Liver (tissue), 9 donors: Measurements from ENCODE around the gene CAV1. TPM values are rescaled to one million over a fixed set of nuclear protein-coding genes. Genes with fewer than 3 reads are reported as not detected.
"Not testable (repeated sequence)": the region's sequence is repeated elsewhere in the genome, so short reads cannot be mapped to it uniquely, and the experiment has no call there.

Source experiments
- DNase-seq: peaks from one replicate; pipeline ENCODE4 v3.0.0-alpha.2; 2017; ENCODE audit warnings: low spot score
- H3K27ac ChIP-seq, 2 donors: one replicate each; pipeline ENCODE4 v1.7.0; 2013; ENCODE audit warnings: inconsistent platforms in 2 of 2, low read length in 2 of 2, control low read depth in 1 of 2, low read depth in 1 of 2, mild to moderate bottlenecking in 1 of 2
- H3K27me3 ChIP-seq, 4 donors: one replicate each; pipeline versions ENCODE4 v1.6.1 to v1.7.0; 2013; ENCODE audit warnings: low read length in 3 of 4, inconsistent platforms in 1 of 4, mild to moderate bottlenecking in 1 of 4, moderate library complexity in 1 of 4; ENCODE audit not compliant: control insufficient read depth in 4 of 4, insufficient read depth in 4 of 4
- H3K36me3 ChIP-seq, 4 donors: one replicate each; pipeline versions ENCODE4 v1.6.1 to v1.7.0; 2013; ENCODE audit warnings: low read length in 3 of 4, mild to moderate bottlenecking in 3 of 4, low read depth in 1 of 4, moderate library complexity in 1 of 4; ENCODE audit not compliant: control insufficient read depth in 4 of 4, insufficient read depth in 3 of 4
- H3K4me1 ChIP-seq, 4 donors: one replicate each; pipeline versions ENCODE4 v1.6.1 to v1.7.0; 2013; ENCODE audit warnings: low read length in 3 of 4, mild to moderate bottlenecking in 3 of 4, moderate library complexity in 1 of 4; ENCODE audit not compliant: control insufficient read depth in 4 of 4, insufficient read depth in 4 of 4
- H3K4me3 ChIP-seq, 3 donors: one replicate each; pipeline versions ENCODE4 v1.6.1 to v1.7.0; 2013; ENCODE audit warnings: low read length in 3 of 3, control low read depth in 1 of 3, low read depth in 1 of 3, mild to moderate bottlenecking in 1 of 3
- H3K9ac ChIP-seq, 2 donors: one replicate each; pipeline ENCODE4 v1.7.0; 2013; ENCODE audit warnings: low read length in 2 of 2, mild to moderate bottlenecking in 2 of 2, moderate library complexity in 2 of 2, control low read depth in 1 of 2, low read depth in 1 of 2
- H3K9me3 ChIP-seq, 4 donors: one replicate each; pipeline versions ENCODE4 v1.6.1 to v1.7.0; 2013; ENCODE audit warnings: low read length in 3 of 4; ENCODE audit not compliant: control insufficient read depth in 4 of 4
- EGR1 ChIP-seq, 2 donors: IDR thresholded peaks; 2 replicates each; pipeline ENCODE4 v1.6.1; 2016 to 2018; ENCODE audit warnings: antibody characterized with exemption in 2 of 2, low read depth in 2 of 2
- FOXA1 ChIP-seq: IDR thresholded peaks from 2 replicates; pipeline ENCODE4 v1.6.1; 2016; ENCODE audit warnings: antibody characterized with exemption
- FOXA2 ChIP-seq: IDR thresholded peaks from 2 replicates; pipeline ENCODE4 v1.6.1; 2016; ENCODE audit warnings: antibody characterized with exemption
- GABPA ChIP-seq, 2 donors: IDR thresholded peaks in 1 of 2; conservative IDR thresholded peaks in 1 of 2; 2 replicates each; pipeline ENCODE4 v1.6.1; 2016; ENCODE audit warnings: antibody characterized with exemption in 2 of 2, mild to moderate bottlenecking in 1 of 2, moderate library complexity in 1 of 2
- HNF4A ChIP-seq, 2 donors: conservative IDR thresholded peaks; 2 replicates each; pipeline ENCODE4 v1.6.1; 2016; ENCODE audit warnings: antibody characterized with exemption in 2 of 2, mild to moderate bottlenecking in 2 of 2
- HNF4G ChIP-seq: IDR thresholded peaks from 2 replicates; pipeline ENCODE4 v1.6.1; 2016; ENCODE audit warnings: antibody characterized with exemption
- JUND ChIP-seq, 2 donors: IDR thresholded peaks; 2 replicates each; pipeline ENCODE4 v1.6.1; 2016; ENCODE audit warnings: antibody characterized with exemption in 2 of 2
- MAX ChIP-seq: IDR thresholded peaks from 2 replicates; pipeline ENCODE4 v1.6.1; 2016; ENCODE audit warnings: antibody characterized with exemption
- NR2F2 ChIP-seq: IDR thresholded peaks from 2 replicates; pipeline ENCODE4 v1.6.1; 2016; ENCODE audit warnings: antibody characterized with exemption
- RAD21 ChIP-seq, 2 donors: IDR thresholded peaks; 2 replicates each; pipeline ENCODE4 v1.6.1; 2016; ENCODE audit warnings: antibody characterized with exemption in 2 of 2, mild to moderate bottlenecking in 2 of 2
- SP1 ChIP-seq: IDR thresholded peaks from 2 replicates; pipeline ENCODE4 v1.6.1; 2018; ENCODE audit warnings: antibody characterized with exemption, mild to moderate bottlenecking
- TAF1 ChIP-seq: conservative IDR thresholded peaks from 2 replicates; pipeline ENCODE4 v1.6.1; 2016; ENCODE audit warnings: antibody characterized with exemption, mild to moderate bottlenecking
- YY1 ChIP-seq: IDR thresholded peaks from 2 replicates; pipeline ENCODE4 v1.6.1; 2016; ENCODE audit warnings: antibody characterized with exemption, mild to moderate bottlenecking
- WGBS: extraction: QIAGEN DNeasy Blood & Tissue Kit; methylation state at CpG from one replicate; pipeline ENCODE4 v1.1.7; 2013; 5-methylcytosine and 5-hydroxymethylcytosine counted together
- polyA plus RNA-seq, 2 donors: library from polyadenylated mRNA; stranded (reverse) in 1 of 2; unstranded in 1 of 2; fragments of 200-250 nt in 1 of 2; fragments of >200 nt in 1 of 2; fragmentation: Nextera tagmentation in 1 of 2; extraction: Ambion mirVana in 1 of 2; gene quantifications; one replicate each; pipeline versions ENCODE4 v1.2.1 to v1.2.3, GENCODE V29; 2013 to 2015
- total RNA-seq, 2 donors: library from RNA; depleted of rRNA; stranded (reverse); fragments of >200 nt; gene quantifications; one replicate each; pipeline ENCODE4 v1.2.3, GENCODE V29; 2014
- TF ChIP-seq, protein P1 (sequence below): IDR thresholded peaks from 2 replicates; pipeline ENCODE4 v1.6.1; 2016; ENCODE audit warnings: antibody characterized with exemption
- TF ChIP-seq, protein P2 (sequence below): IDR thresholded peaks from 2 replicates; pipeline ENCODE4 v1.6.1; 2016; ENCODE audit warnings: antibody characterized with exemption, mild to moderate bottlenecking
- donor health status: healthy.
- donor health status: healthy.
- donor health status: healthy.
- donor health status: healthy.
- donor health status: healthy.

The CAV1 gene
- total and polyA plus RNA-seq, 4 donors: 9.9 to 13.4 (median 11.6) TPM

DNA sequence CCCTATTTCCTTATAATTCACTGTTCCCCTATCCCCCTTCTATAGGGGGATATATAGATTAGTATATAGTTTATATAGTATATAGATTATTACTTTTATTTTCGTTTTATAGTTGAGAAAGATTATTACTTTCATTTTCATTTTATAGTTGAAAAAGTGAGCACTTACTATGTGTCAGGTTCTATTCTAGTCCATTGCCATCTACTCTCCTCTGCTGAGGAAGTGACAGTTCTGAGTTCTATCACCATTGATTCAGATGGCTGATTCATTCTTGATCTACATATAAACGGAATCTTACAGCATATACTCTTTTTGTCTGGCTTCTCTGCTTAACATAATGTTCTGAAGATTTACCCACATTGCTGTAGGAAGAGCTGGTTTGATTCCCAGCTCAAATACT is 46.0 kb upstream of the CAV1 start:
- no peaks in the 10 kb centered on the region for H3K27me3 ChIP-seq
- H3K9ac ChIP-seq: no peak overlapping the region
- no peaks in the 10 kb centered on the region for H3K36me3 ChIP-seq
- H3K4me3 ChIP-seq: no peak overlapping the region
- DNase-seq: no peak
- WGBS: 77% methylated on average over 2 of the region's 2 CpGs
- H3K9me3 ChIP-seq: no peaks in the 10 kb centered on the region
- no peaks in the 10 kb centered on the region for H3K4me1 ChIP-seq
- no peak for TF ChIP-seq GABPA (IDR thresholded peaks at IDR 0.05 in 1 of 2, conservative IDR thresholded peaks at IDR 0.05 in 1 of 2)
- no peak for TF ChIP-seq FOXA2
- TF ChIP-seq HNF4G: no peak
- TF ChIP-seq YY1: no peak
- TF ChIP-seq MAX: no peak
- no peak for TF ChIP-seq TAF1
- TF ChIP-seq RAD21 (IDR thresholded peaks at IDR 0.05): no peak
- H3K27ac ChIP-seq: no peak overlapping the region

DNA sequence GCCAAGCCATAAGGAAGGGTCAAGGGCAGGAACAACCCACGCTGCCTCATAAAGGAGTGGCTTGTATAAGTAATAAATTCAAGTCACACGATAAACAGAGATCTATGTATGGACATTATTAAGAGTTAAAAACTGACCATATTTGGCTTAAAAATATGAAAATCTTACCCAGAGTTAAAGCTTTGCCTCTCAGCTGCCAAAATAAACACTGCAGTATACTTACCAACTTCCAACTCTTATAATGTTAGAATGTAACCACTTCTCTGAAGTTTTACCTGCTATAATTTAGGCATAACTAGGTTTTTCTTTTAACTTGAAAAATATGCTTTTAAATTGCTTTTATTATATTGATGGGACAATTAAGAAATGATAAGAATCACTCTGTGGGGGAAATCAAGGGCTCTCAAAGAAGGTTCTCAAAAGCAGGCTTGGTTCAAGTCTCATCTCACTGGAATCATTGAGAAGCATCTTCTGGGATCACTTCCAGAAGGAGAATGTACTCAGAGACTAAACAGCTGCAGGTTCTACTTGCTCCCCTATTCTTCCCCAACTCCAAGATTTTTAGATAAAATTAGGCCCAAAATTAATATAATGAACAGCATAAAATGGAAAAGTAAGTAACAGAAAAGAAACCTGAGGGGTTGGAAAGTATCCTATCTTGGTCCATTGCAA is 41.4 kb upstream of the CAV1 start:
- no peaks in the 10 kb centered on the region for H3K36me3 ChIP-seq
- H3K9me3 ChIP-seq: no peaks in the 10 kb centered on the region
- H3K27ac ChIP-seq: no peak overlapping the region
- H3K27me3 ChIP-seq: no peaks in the 10 kb centered on the region
- TF ChIP-seq MAX (no peak), GABPA (IDR thresholded peaks at IDR 0.05 in 1 of 2, conservative IDR thresholded peaks at IDR 0.05 in 1 of 2) (no peak), FOXA2 (no peak), JUND (IDR thresholded peaks at IDR 0.05) (no peak), FOXA1 (no peak), SP1 (no peak), EGR1 (IDR thresholded peaks at IDR 0.05; ENCODE audit: low read depth in 2 of 2) (no peak), NR2F2 (no peak), HNF4A (conservative IDR thresholded peaks at IDR 0.05) (no peak)
- TF ChIP-seq, protein P1, sequence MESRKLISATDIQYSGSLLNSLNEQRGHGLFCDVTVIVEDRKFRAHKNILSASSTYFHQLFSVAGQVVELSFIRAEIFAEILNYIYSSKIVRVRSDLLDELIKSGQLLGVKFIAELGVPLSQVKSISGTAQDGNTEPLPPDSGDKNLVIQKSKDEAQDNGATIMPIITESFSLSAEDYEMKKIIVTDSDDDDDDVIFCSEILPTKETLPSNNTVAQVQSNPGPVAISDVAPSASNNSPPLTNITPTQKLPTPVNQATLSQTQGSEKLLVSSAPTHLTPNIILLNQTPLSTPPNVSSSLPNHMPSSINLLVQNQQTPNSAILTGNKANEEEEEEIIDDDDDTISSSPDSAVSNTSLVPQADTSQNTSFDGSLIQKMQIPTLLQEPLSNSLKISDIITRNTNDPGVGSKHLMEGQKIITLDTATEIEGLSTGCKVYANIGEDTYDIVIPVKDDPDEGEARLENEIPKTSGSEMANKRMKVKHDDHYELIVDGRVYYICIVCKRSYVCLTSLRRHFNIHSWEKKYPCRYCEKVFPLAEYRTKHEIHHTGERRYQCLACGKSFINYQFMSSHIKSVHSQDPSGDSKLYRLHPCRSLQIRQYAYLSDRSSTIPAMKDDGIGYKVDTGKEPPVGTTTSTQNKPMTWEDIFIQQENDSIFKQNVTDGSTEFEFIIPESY: no peak
- TF ChIP-seq, protein P2, sequence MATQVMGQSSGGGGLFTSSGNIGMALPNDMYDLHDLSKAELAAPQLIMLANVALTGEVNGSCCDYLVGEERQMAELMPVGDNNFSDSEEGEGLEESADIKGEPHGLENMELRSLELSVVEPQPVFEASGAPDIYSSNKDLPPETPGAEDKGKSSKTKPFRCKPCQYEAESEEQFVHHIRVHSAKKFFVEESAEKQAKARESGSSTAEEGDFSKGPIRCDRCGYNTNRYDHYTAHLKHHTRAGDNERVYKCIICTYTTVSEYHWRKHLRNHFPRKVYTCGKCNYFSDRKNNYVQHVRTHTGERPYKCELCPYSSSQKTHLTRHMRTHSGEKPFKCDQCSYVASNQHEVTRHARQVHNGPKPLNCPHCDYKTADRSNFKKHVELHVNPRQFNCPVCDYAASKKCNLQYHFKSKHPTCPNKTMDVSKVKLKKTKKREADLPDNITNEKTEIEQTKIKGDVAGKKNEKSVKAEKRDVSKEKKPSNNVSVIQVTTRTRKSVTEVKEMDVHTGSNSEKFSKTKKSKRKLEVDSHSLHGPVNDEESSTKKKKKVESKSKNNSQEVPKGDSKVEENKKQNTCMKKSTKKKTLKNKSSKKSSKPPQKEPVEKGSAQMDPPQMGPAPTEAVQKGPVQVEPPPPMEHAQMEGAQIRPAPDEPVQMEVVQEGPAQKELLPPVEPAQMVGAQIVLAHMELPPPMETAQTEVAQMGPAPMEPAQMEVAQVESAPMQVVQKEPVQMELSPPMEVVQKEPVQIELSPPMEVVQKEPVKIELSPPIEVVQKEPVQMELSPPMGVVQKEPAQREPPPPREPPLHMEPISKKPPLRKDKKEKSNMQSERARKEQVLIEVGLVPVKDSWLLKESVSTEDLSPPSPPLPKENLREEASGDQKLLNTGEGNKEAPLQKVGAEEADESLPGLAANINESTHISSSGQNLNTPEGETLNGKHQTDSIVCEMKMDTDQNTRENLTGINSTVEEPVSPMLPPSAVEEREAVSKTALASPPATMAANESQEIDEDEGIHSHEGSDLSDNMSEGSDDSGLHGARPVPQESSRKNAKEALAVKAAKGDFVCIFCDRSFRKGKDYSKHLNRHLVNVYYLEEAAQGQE: no peak
- H3K4me3 ChIP-seq: no peak overlapping the region
- H3K4me1 ChIP-seq: no peaks in the 10 kb centered on the region
- WGBS: 88% methylated on average over 2 of the region's 2 CpGs
- DNase-seq: no peak
- H3K9ac ChIP-seq: no peak overlapping the region

GRCh38 chr7:116484389-116484788 is 40.4 kb upstream of the CAV1 start:
- DNase-seq, H3K27ac ChIP-seq, H3K9me3 ChIP-seq, H3K9ac ChIP-seq, H3K4me1 ChIP-seq, H3K4me3 ChIP-seq, H3K27me3 ChIP-seq, H3K36me3 ChIP-seq: not testable (repeated sequence)
- WGBS: 97% methylated on average over 4 of the region's 4 CpGs
